GM10847 (cell line): ENCODE results near the gene KRTAP10-2.

Experiments used
- POLR2A ChIP-seq: IDR thresholded peaks from 2 replicates; pipeline ENCODE4 v1.6.1; 2011; ENCODE audit not compliant: insufficient read length; ENCODE audit errors: extremely low read depth

The KRTAP10-2 gene

GRCh38 chr21:44571844-44572782 is 20.8 kb upstream of the KRTAP10-2 start:
- no peak for TF ChIP-seq POLR2A

GRCh38 chr21:44571296-44571695 is 20.0 kb upstream of the KRTAP10-2 start:
- no peak for TF ChIP-seq POLR2A

GRCh38 chr21:44569861-44570517 is 18.7 kb upstream of the KRTAP10-2 start:
- TF ChIP-seq POLR2A = no peak

GRCh38 chr21:44568667-44569556 is 17.6 kb upstream of the KRTAP10-2 start:
- no peak for TF ChIP-seq POLR2A

GRCh38 chr21:44568261-44568660 is 17.0 kb upstream of the KRTAP10-2 start:
- TF ChIP-seq POLR2A = no peak

- TF ChIP-seq POLR2A = no peak
These were observed 16.3 kb upstream of the KRTAP10-2 start for GRCh38 chr21:44567481-44568171.

- no peak for TF ChIP-seq POLR2A
These were observed 15.1 kb upstream of the KRTAP10-2 start for GRCh38 chr21:44566403-44566802.

GRCh38 chr21:44564886-44565598 is 13.7 kb upstream of the KRTAP10-2 start:
- TF ChIP-seq POLR2A = no peak

GRCh38 chr21:44564099-44564498 is 12.8 kb upstream of the KRTAP10-2 start:
- no peak for TF ChIP-seq POLR2A

GRCh38 chr21:44558695-44559094 is 7.4 kb upstream of the KRTAP10-2 start, which contains the start of gene KRTAP10-3:
Gene KRTAP10-3 (minus strand): TSS chr21:44558795. CDS start chr21:44558715, 80 bp downstream.
- no peak for TF ChIP-seq POLR2A

- TF ChIP-seq POLR2A = no peak
These were observed 6.4 kb upstream of the KRTAP10-2 start for GRCh38 chr21:44557491-44558328.

GRCh38 chr21:44556879-44557278 is 5.6 kb upstream of the KRTAP10-2 start:
- no peak for TF ChIP-seq POLR2A
